Sigmoid colon (tissue), 4 donors: ENCODE measurements around the gene CEND1.

Source experiments
- CTCF ChIP-seq, 4 experiments: fragments of 450-650 bp in 3 of 4; fragments of 200-600 bp in 1 of 4; IDR thresholded peaks; one replicate each; pipeline ENCODE4 v1.5.1; 2016 to 2019; ENCODE audit warnings: antibody characterized with exemption in 4 of 4, mild to moderate bottlenecking in 3 of 4, moderate library complexity in 2 of 4
- POLR2A ChIP-seq, 2 donors: fragments of 450-650 bp; IDR thresholded peaks; one replicate each; pipeline ENCODE4 v1.6.1; 2016; ENCODE audit warnings: antibody characterized with exemption in 2 of 2, mild to moderate bottlenecking in 2 of 2, moderate library complexity in 2 of 2
- POLR2AphosphoS5 ChIP-seq, 4 donors: sonication (generic); formaldehyde crosslinking; IDR thresholded peaks; one replicate each; pipeline ENCODE4 v1.6.1; 2017; ENCODE audit warnings: antibody characterized with exemption in 4 of 4

GRCh38 chr11:761526-762108 lies 28.3 kb downstream of the CEND1 start:
- TF ChIP-seq CTCF (IDR thresholded peaks at IDR 0.05): no peak
- no peak for TF ChIP-seq POLR2A (IDR thresholded peaks at IDR 0.05)
- no peak for TF ChIP-seq POLR2AphosphoS5 (IDR thresholded peaks at IDR 0.05)
